RWPE1 (cell line): ENCODE data around the gene ZNF385A.

Source experiments
- CTCF ChIA-PET: fragments of 350-600 bp; sonication (Branson Sonifier 250); formaldehyde crosslinking; extraction: SDS; loops from one replicate; lab custom pipeline; 2021; lab: Yijun Ruan, JAX
- POLR2A ChIA-PET: fragments of 400-600 bp; formaldehyde crosslinking; extraction: SDS; loops from one replicate; lab custom pipeline; 2020; ENCODE audit warnings: antibody characterized with exemption; ENCODE audit not compliant: low non-redundant PET; lab: Yijun Ruan, JAX
- DNase-seq: peaks from one replicate; pipeline ENCODE4 v3.0.0; 2012; ENCODE audit warnings: low spot score
- H3K27ac ChIP-seq: fragments of 450-650 bp; 2 replicates; pipeline ENCODE4 v1.5.1; 2017
- TF ChIP-seq, protein P1 (sequence below): fragments of 450-650 bp; conservative IDR thresholded peaks from 2 replicates; pipeline ENCODE4 v1.5.1; 2017; ENCODE audit warnings: low read depth, mild to moderate bottlenecking

The ZNF385A gene

DNA sequence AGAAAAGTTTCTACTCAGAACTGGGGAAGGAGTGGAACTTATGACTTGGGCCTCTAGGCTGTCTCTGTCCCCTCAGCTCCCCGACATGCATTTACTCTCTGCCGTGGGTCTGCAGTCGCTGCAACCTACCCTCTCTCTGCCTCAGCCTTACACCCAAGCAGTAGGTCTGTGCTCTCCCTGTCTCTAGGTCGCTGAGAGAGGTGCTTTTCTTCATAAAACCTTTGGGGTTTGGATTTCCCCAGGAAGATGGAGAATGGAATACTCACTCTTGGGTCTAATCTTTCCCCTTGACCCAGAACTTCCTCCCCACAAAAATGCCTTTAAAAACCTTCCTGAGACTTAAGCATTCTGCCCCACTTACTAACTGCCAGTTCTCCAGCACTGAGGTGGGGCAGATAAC lies 33.2 kb downstream of the ZNF385A start:
- CTCF ChIA-PET = no interaction called here
- no peak for DNase-seq

DNA sequence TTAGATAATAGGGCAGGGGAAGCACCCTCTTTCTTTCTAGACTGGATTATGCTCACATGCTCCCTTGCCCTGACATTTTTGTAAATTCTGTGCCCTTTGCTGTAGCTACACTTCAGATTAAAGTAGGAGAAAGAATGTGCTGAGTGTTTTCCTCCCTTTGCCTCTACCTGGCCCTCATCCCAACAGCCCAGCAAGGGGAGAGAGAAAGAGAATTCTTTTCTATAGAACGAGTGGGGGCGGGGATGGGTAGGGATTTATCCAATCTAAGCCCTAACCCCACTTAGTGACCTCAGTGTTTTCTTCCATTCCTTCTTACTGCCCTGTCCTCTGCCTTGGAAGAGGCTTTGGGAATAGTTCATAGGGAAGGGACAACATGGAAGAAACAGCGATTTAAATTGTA lies 33.8 kb downstream of the ZNF385A start:
- ChIA-PET CTCF (interaction anchor here (0.6 kb wide), 1 partner anchor 82 kb away, joined by 3 read pairs; no protein-coding TSS in a partner anchor), POLR2A (no interaction called here)
- no peak overlapping the region for H3K27ac ChIP-seq
- no peak for DNase-seq
- TF ChIP-seq, protein P1, sequence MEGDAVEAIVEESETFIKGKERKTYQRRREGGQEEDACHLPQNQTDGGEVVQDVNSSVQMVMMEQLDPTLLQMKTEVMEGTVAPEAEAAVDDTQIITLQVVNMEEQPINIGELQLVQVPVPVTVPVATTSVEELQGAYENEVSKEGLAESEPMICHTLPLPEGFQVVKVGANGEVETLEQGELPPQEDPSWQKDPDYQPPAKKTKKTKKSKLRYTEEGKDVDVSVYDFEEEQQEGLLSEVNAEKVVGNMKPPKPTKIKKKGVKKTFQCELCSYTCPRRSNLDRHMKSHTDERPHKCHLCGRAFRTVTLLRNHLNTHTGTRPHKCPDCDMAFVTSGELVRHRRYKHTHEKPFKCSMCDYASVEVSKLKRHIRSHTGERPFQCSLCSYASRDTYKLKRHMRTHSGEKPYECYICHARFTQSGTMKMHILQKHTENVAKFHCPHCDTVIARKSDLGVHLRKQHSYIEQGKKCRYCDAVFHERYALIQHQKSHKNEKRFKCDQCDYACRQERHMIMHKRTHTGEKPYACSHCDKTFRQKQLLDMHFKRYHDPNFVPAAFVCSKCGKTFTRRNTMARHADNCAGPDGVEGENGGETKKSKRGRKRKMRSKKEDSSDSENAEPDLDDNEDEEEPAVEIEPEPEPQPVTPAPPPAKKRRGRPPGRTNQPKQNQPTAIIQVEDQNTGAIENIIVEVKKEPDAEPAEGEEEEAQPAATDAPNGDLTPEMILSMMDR = no peak

More for the DNA sequence above, 33.2 kb downstream of the ZNF385A start:
- peak overlapping the region; percentile 27; the same call in 1 of the 2 replicates for H3K27ac ChIP-seq
- TF ChIP-seq, protein P1 = no peak
- POLR2A ChIA-PET = no interaction called here

DNA sequence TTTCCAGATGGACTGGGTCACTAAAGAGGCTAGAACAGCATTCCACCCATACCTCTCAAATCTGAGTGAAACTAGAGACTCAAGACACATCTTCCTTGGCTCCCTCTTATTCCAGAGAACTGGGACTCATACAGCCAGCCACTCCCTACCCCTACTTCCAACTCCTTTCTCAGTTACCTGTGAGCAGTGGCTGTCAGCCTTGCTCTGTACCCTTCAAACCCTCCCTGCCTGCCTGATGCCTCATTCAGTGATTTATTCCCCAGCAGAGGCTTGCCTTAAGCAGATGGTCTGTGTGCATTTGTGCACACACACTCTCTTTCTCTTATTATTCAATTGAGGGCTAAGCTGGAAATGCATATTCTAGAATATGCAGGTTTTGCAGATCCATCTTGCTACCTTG lies 34.9 kb downstream of the ZNF385A start:
- CTCF ChIA-PET = interaction anchor here (0.9 kb wide), 1 partner anchor 13 kb away, joined by 3 read pairs; no protein-coding TSS in a partner anchor
- TF ChIP-seq, protein P1 = no peak
- DNase-seq = no peak
- no peak overlapping the region for H3K27ac ChIP-seq
- POLR2A ChIA-PET = no interaction called here

DNA sequence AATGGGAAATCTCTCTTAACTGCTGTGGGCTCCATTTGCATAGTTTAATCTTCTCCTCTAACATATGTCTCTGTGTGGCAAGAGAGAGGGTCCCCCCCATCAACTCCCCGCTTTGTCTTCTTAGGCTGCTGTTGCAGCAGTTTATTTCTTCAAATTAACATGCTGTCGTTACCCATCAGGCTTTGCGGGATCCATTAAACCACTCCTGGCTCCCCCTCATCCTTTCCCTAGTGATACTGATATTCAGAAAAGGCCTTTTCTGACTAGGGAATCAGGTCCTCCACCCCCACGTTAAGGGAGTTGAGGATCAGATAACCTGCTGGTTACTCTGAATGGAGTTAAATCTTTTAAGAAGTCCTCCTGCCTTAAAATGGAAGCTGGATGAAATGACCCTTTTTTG lies 35.5 kb downstream of the ZNF385A start:
- H3K27ac ChIP-seq = no peak overlapping the region
- ChIA-PET CTCF (interaction anchor here (0.9 kb wide), 1 partner anchor 13 kb away, joined by 3 read pairs; no protein-coding TSS in a partner anchor), POLR2A (no interaction called here)
- TF ChIP-seq, protein P1 = no peak
- no peak for DNase-seq

DNA sequence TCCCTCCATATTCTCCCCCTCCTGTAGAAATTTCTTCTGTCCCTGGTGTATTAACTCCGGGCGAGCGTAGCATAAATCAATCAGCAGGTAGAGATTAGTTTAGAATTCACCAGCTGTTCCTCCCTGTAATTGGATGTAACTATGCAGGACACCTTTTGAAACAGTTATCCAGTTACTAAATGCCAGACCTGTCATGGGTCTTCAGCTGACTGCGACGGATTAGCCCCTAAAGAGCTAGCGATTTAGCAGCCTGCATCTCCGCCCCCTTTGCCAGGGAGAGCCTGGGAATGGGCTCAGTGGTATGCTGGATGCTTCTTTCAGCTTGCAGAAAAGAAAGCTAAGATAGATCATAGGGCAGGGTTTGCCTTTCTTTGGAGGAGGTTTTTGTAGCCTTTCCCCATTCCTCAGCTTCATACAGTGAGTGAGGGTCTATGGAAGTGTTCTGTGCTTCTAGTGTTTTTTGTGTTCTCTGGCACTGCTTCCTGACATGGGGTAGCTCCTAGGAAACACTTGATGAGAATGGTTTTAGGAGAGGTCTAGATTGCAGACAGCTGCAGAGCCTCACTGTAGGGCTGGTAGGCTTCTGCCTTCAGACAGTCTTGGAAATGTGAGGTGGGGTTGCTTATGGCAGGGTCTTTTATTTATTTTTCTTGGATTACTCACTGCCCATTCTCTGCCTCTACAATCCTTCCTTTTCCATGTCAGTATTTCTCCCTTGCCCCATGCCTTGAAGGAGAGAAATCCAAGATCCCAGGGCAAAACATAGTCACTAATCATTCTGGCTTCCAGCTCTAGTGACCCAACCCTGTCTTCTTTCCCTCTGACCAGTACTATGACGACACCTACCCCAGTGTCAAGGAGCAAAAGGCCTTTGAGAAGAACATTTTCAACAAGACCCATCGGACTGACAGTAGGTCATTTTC lies 42.9 kb downstream of the ZNF385A start:
- DNase-seq = no peak
- CTCF ChIA-PET = no interaction called here
- TF ChIP-seq, protein P1 = no peak
- no peak overlapping the region for H3K27ac ChIP-seq
- POLR2A ChIA-PET = no interaction called here

DNA sequence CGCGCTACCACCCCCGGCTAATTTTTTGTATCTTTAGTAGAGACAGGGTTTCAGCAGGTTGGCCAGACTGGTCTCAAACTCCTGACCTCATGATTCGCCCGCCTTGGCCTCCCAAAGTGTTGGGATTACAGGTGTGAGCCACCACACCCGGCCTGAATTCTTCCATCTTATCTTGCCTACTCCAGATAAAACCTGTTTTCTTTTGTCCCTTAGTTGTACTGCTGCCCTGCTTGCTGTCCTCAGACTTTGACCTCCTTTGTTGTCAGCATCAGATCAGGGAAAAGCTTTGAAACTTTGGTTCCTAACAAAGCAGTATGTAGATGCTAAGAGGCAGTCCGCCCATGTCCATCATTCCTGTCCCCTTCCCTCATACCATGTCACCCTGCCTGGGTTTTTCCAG lies 43.7 kb downstream of the ZNF385A start:
- CTCF ChIA-PET = no interaction called here
- no peak overlapping the region for H3K27ac ChIP-seq
- TF ChIP-seq, protein P1 = no peak
- POLR2A ChIA-PET = no interaction called here
- no peak for DNase-seq
